ENCODE results near the gene MTPN.

Gene MTPN

DNA sequence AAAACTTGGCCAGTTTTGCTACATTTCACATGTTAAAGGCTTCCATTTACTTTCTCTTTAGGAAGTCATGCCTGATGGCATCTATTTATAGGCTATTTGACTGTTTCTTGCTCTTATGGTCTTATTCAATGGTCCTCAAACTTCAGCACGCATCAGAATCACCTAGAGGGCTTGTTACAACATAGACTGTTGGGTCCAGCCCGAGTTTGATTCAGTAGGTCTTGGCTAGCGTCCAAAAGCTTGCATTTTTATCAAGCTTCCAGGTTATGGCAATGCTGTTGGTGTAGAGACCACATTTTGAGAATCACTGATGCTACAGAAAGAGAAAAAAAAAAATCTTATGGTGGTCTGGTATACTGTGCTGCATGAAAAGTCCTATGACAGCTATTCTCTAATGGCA lies 51.9 kb downstream of the MTPN start:
- no peak for DNase-seq (ENCODE audit: extremely low spot score)
- TF ChIP-seq SP1 (IDR thresholded peaks at IDR 0.05) (no peak), ZNF384 (IDR thresholded peaks at IDR 0.05) (no peak), HDGF (IDR thresholded peaks at IDR 0.05; ENCODE audit: borderline replicate concordance) (no peak), L3MBTL2 (conservative IDR thresholded peaks at IDR 0.05) (no peak), ELF4 (IDR thresholded peaks at IDR 0.05) (no peak), NFRKB (IDR thresholded peaks at IDR 0.05) (no peak)
- TF ChIP-seq, protein P1, sequence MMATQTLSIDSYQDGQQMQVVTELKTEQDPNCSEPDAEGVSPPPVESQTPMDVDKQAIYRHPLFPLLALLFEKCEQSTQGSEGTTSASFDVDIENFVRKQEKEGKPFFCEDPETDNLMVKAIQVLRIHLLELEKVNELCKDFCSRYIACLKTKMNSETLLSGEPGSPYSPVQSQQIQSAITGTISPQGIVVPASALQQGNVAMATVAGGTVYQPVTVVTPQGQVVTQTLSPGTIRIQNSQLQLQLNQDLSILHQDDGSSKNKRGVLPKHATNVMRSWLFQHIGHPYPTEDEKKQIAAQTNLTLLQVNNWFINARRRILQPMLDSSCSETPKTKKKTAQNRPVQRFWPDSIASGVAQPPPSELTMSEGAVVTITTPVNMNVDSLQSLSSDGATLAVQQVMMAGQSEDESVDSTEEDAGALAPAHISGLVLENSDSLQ (IDR thresholded peaks at IDR 0.05): no peak
- POLR2A ChIA-PET: no interaction called here
- CTCF ChIA-PET: interaction anchor here (0.7 kb wide), 1 partner anchor 48 kb away, joined by 3 read pairs; no protein-coding TSS in a partner anchor

DNA sequence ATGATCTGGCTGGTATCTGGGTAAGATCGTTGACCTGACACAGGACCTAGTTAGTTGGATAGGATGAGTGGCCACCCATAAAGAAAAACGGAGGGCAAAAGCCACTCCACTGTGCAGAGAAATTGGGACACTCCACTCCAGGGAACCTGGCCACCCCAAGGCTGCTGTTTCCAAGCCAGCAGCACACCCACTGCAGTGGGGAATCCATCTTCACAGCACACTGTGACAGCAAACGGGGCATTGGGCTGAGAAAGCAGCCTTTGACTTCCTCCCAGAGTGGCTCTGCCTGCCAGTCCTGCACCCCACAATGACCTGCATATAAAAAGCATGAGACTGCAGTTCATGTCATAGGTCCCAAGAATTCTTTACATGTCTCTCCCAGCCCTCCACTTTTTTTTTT lies 52.9 kb downstream of the MTPN start:
- TF ChIP-seq CTBP1 (IDR thresholded peaks at IDR 0.05; ENCODE audit: borderline replicate concordance): no peak
- TF ChIP-seq SUZ12 (IDR thresholded peaks at IDR 0.05): no peak
- TF ChIP-seq LEF1 (IDR thresholded peaks at IDR 0.05; ENCODE audit: borderline replicate concordance): no peak
- no peak for TF ChIP-seq FOXM1 (IDR thresholded peaks at IDR 0.05; ENCODE audit: borderline replicate concordance)
- DNase-seq (ENCODE audit: extremely low spot score): no peak
- CTCF ChIA-PET: interaction anchor here (0.7 kb wide), 1 partner anchor 49 kb away, joined by 3 read pairs; no protein-coding TSS in a partner anchor
- POLR2A ChIA-PET: no interaction called here

DNA sequence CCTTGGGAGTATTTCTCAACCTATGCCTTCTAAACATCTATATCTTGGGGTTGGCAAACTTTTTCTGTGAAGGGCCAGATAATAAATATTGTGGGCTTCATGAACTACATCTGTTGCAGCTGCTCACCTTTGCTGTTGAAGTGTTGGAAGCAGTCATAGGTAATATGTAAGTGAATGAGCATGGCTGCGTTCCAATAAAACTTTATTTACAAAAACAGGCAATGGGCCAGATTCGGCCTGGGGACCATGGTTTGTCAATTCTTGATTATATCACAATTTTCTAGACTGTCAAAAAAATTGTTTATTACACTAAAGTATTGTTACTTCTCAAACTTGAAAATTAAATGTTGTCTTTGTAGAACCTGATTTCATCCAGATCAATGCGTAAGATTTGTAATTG lies 54.9 kb downstream of the MTPN start:
- ChIA-PET POLR2A (no interaction called here), CTCF (no interaction called here)
- no peak for DNase-seq (ENCODE audit: extremely low spot score)
- TF ChIP-seq, protein P1 (IDR thresholded peaks at IDR 0.05): no peak
- TF ChIP-seq NFRKB (IDR thresholded peaks at IDR 0.05): no peak
- no peak for TF ChIP-seq TARDBP (IDR thresholded peaks at IDR 0.05)
- no peak for TF ChIP-seq L3MBTL2 (conservative IDR thresholded peaks at IDR 0.05)
- TF ChIP-seq HDGF (IDR thresholded peaks at IDR 0.05; ENCODE audit: borderline replicate concordance): no peak
- no peak for TF ChIP-seq ELF4 (IDR thresholded peaks at IDR 0.05)
- no peak for TF ChIP-seq FOXM1 (IDR thresholded peaks at IDR 0.05; ENCODE audit: borderline replicate concordance)
- TF ChIP-seq LEF1 (IDR thresholded peaks at IDR 0.05; ENCODE audit: borderline replicate concordance): no peak
- no peak for TF ChIP-seq ARNT (IDR thresholded peaks at IDR 0.05)
- TF ChIP-seq ZNF384 (IDR thresholded peaks at IDR 0.05): no peak
- no peak for TF ChIP-seq FOXK2 (IDR thresholded peaks at IDR 0.05)
- no peak for TF ChIP-seq SP1 (IDR thresholded peaks at IDR 0.05)
- no peak for TF ChIP-seq FOXA1 (IDR thresholded peaks at IDR 0.05)
- TF ChIP-seq CTBP1 (IDR thresholded peaks at IDR 0.05; ENCODE audit: borderline replicate concordance): no peak

DNA sequence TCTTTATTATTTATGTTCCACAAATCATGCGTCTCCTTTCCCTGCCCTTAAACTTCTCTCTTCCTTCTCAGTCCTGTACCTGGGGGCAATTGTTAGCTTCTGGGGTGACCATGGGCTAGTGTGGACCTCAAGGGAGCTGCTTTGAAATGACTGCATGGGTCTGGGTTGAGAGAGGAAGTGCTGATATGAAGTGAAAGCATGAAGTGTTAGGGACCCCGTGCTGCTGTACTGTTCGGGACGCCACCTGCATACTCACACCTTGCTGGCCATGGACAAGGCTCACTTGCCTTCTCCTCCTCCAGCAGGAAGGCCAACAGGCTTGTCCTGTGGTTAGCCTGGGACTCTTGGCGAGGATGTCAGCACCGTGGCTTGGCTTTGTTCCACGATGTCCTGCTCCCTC lies 56.7 kb downstream of the MTPN start:
- CTCF ChIA-PET: interaction anchor here (0.6 kb wide), 1 partner anchor 36 kb away, joined by 4 read pairs; no protein-coding TSS in a partner anchor
- POLR2A ChIA-PET: no interaction called here
- TF ChIP-seq L3MBTL2 (conservative IDR thresholded peaks at IDR 0.05) (no peak), TARDBP (IDR thresholded peaks at IDR 0.05) (no peak), SP1 (IDR thresholded peaks at IDR 0.05) (no peak), FOXK2 (IDR thresholded peaks at IDR 0.05) (no peak), ZNF384 (IDR thresholded peaks at IDR 0.05) (no peak), SUZ12 (IDR thresholded peaks at IDR 0.05) (no peak), BHLHE40 (IDR thresholded peaks at IDR 0.05; ENCODE audit: borderline replicate concordance) (no peak), HDGF (IDR thresholded peaks at IDR 0.05; ENCODE audit: borderline replicate concordance) (no peak), ELF4 (IDR thresholded peaks at IDR 0.05) (no peak), ARNT (IDR thresholded peaks at IDR 0.05) (no peak), LEF1 (IDR thresholded peaks at IDR 0.05; ENCODE audit: borderline replicate concordance) (no peak), NFRKB (IDR thresholded peaks at IDR 0.05) (no peak), CTBP1 (IDR thresholded peaks at IDR 0.05; ENCODE audit: borderline replicate concordance) (no peak), FOXM1 (IDR thresholded peaks at IDR 0.05; ENCODE audit: borderline replicate concordance) (no peak)
- TF ChIP-seq, protein P1 (IDR thresholded peaks at IDR 0.05): no peak
- DNase-seq (ENCODE audit: extremely low spot score): no peak

DNA sequence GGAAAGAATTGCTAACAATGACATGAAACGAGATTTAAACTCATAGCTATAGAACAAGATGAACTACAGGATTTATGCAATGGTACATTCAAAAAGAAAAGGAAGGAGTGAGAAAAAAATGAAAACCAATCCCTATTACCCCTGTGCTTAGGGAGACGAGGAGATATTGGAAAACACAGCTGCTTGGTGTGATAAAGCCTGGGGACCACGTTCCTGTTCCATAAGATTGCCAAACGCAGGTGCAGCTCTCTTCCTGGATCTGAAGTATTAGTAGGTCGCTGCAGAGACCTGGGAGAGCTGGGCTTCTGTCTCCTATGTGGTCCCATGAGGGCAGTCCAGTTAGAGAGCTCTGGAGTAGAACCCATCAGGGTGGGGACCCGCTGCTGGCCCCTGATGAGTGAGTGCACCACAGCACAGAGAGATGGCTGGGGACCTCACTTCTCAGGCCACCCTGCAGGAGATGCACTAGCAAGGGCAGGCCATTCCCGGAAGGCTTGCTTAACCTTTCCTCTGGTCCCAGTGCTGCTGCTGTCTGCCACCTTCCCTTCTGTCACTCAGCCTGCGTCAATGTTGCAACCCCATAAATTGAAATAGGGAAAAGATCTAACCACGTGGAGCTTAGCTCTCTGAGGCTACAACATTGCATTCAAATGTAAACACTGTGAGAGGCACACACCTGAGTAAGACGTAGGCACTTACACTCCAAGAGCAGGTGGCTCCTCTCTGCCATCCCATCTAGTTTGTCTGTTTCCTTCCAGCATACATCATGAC lies 57.9 kb downstream of the MTPN start:
- ChIA-PET CTCF (no interaction called here), POLR2A (no interaction called here)
- TF ChIP-seq LEF1 (IDR thresholded peaks at IDR 0.05; ENCODE audit: borderline replicate concordance) (no peak), BHLHE40 (IDR thresholded peaks at IDR 0.05; ENCODE audit: borderline replicate concordance) (no peak), NFRKB (IDR thresholded peaks at IDR 0.05) (no peak), ZNF384 (IDR thresholded peaks at IDR 0.05) (no peak), ARNT (IDR thresholded peaks at IDR 0.05) (no peak), HDGF (IDR thresholded peaks at IDR 0.05; ENCODE audit: borderline replicate concordance) (no peak), ELF4 (IDR thresholded peaks at IDR 0.05) (no peak), FOXM1 (IDR thresholded peaks at IDR 0.05; ENCODE audit: borderline replicate concordance) (no peak), L3MBTL2 (conservative IDR thresholded peaks at IDR 0.05) (no peak)
- TF ChIP-seq, protein P1 (IDR thresholded peaks at IDR 0.05): no peak
- no peak for DNase-seq (ENCODE audit: extremely low spot score)

DNA sequence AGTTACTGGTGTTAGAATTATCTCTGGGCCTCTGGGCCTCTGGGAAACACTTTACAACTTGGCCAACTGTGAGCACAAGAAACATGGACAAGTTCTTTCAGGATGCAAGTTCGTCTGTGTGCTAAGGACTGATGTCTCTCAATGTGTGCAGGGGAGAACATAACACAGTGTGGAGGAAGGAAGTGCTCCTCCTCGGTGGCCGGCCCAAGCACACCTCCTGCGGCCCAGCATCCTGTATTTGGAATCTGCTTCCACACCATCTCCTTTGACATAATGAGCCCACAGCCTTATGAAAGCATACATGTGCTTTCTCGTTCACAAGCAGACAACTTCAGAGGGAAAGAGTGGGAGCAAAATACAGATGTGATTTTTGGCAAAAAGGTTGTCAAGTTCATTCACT lies 59.0 kb downstream of the MTPN start:
- TF ChIP-seq, protein P1 (IDR thresholded peaks at IDR 0.05): no peak
- TF ChIP-seq SUZ12 (IDR thresholded peaks at IDR 0.05): no peak
- TF ChIP-seq ZNF384 (IDR thresholded peaks at IDR 0.05): no peak
- POLR2A ChIA-PET: no interaction called here
- no peak for DNase-seq (ENCODE audit: extremely low spot score)
- CTCF ChIA-PET: no interaction called here
